Fibroblast of lung (primary cell): ENCODE measurements around the gene GPC6.

ENCODE experiments used
- EZH2 ChIP-seq: IDR thresholded peaks from 2 replicates; pipeline ENCODE4 v1.5.1; 2012; ENCODE audit warnings: low read length, control low read depth, mild to moderate bottlenecking; ENCODE audit errors: missing control alignments
- TF ChIP-seq, protein P1 (sequence below), 2 donors: IDR thresholded peaks in 1 of 2; conservative IDR thresholded peaks in 1 of 2; 1 replicate in 1 of 2; 2 replicates in 1 of 2; pipeline ENCODE4 v1.5.1; 2011 to 2012; ENCODE audit warnings: low read length in 2 of 2, control low read depth in 1 of 2, inconsistent platforms in 1 of 2, low read depth in 1 of 2, mild to moderate bottlenecking in 1 of 2

- TF ChIP-seq, protein P1, sequence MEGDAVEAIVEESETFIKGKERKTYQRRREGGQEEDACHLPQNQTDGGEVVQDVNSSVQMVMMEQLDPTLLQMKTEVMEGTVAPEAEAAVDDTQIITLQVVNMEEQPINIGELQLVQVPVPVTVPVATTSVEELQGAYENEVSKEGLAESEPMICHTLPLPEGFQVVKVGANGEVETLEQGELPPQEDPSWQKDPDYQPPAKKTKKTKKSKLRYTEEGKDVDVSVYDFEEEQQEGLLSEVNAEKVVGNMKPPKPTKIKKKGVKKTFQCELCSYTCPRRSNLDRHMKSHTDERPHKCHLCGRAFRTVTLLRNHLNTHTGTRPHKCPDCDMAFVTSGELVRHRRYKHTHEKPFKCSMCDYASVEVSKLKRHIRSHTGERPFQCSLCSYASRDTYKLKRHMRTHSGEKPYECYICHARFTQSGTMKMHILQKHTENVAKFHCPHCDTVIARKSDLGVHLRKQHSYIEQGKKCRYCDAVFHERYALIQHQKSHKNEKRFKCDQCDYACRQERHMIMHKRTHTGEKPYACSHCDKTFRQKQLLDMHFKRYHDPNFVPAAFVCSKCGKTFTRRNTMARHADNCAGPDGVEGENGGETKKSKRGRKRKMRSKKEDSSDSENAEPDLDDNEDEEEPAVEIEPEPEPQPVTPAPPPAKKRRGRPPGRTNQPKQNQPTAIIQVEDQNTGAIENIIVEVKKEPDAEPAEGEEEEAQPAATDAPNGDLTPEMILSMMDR (conservative IDR thresholded peaks at IDR 0.05 in 1 of 2, IDR thresholded peaks at IDR 0.05 in 1 of 2; ENCODE audit: low read depth in 1 of 2, low read length in 2 of 2), result no peak
- no peak for TF ChIP-seq EZH2
Measured at GRCh38 chr13:93628136-93628797, 401.7 kb downstream of the GPC6 start.
